Neural crest cell (in vitro differentiated cells): ENCODE measurements around the gene ACACA. TPM values are rescaled to one million over a fixed set of nuclear protein-coding genes. Genes with fewer than 3 reads are reported as not detected.

Experiments used
- DNase-seq: peaks from one replicate; pipeline ENCODE4 v3.0.0; 2021; ENCODE audit warnings: low read depth, mixed read lengths, low spot score
- H3K27ac Mint-ChIP-seq: one replicate; pipeline ENCODE4 v1.8.0; 2021; ENCODE audit warnings: mild to moderate bottlenecking, mixed read lengths; ENCODE audit not compliant: unreplicated experiment
- H3K27me3 Mint-ChIP-seq: 2 replicates; pipeline ENCODE4 v1.8.0; 2021; ENCODE audit warnings: low read depth, mild to moderate bottlenecking, mixed read lengths
- H3K36me3 Mint-ChIP-seq: 2 replicates; pipeline ENCODE4 v1.8.0; 2021; ENCODE audit warnings: low read depth, mild to moderate bottlenecking, mixed read lengths
- H3K4me1 Mint-ChIP-seq: 2 replicates; pipeline ENCODE4 v1.8.0; 2021; ENCODE audit warnings: mixed read lengths
- H3K4me3 Mint-ChIP-seq: one replicate; pipeline ENCODE4 v1.8.0; 2021; ENCODE audit warnings: mild to moderate bottlenecking, mixed read lengths
- H3K9me3 Mint-ChIP-seq: 2 replicates; pipeline ENCODE4 v1.8.0; 2021; ENCODE audit warnings: mixed read lengths
- total RNA-seq: library from RNA; stranded (reverse); gene quantifications from 2 replicates; pipeline ENCODE4 v1.2.1, GENCODE V29; 2021
- TF ChIP-seq, protein P1 (sequence below): fragments of 200-600 bp; sonication (generic); conservative IDR thresholded peaks from 2 replicates; pipeline ENCODE4 v1.5.0; 2021; ENCODE audit warnings: antibody characterized with exemption, mild to moderate bottlenecking

The ACACA gene
- total RNA-seq, 1 donor from 2014 or later, result 211 TPM

DNA sequence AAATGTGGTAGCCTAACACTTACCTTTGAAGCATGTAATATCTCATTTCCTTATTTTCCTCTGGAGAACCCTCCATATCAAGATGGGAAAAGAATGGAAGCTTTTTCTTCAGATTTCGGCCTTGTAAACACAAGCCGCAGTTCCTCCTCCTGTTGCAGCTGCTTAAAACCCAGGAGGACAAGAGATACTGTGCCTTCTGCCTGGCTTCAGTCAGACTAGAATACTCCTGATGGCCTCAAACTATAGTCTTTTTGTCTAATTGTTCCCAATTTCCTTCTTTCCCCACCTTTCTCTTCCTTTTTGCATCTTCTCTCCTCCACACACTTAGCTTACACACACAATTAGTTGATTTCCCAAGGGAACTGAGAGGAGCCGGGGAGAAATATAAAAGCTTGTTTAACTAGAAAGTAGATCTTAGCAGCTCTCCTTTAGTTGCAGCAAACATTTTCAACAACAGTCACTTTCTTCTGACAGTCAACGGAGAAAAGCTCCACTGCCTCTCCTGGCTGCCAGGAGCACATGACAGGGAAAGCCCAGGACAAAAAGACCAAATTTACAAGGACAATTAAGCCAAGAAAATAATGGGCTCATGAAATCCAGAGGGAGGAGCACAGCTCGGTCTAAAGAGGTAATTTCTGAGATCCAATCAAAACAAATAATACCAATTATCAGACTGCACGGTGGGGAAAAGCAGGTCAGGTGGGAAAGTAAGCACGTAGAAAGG, 107.2 kb downstream of the ACACA start:
- Mint-ChIP-seq H3K4me1 (peaks cover 37% of the 10 kb centered on the region), H3K27me3 (no peaks in the 10 kb centered on the region), H3K4me3 (no peak overlapping the region), H3K36me3 (peaks cover 3% of the 10 kb centered on the region), H3K27ac (peak overlapping the region; percentile 82), H3K9me3 (no peaks in the 10 kb centered on the region)
- no peak for DNase-seq
- TF ChIP-seq, protein P1, sequence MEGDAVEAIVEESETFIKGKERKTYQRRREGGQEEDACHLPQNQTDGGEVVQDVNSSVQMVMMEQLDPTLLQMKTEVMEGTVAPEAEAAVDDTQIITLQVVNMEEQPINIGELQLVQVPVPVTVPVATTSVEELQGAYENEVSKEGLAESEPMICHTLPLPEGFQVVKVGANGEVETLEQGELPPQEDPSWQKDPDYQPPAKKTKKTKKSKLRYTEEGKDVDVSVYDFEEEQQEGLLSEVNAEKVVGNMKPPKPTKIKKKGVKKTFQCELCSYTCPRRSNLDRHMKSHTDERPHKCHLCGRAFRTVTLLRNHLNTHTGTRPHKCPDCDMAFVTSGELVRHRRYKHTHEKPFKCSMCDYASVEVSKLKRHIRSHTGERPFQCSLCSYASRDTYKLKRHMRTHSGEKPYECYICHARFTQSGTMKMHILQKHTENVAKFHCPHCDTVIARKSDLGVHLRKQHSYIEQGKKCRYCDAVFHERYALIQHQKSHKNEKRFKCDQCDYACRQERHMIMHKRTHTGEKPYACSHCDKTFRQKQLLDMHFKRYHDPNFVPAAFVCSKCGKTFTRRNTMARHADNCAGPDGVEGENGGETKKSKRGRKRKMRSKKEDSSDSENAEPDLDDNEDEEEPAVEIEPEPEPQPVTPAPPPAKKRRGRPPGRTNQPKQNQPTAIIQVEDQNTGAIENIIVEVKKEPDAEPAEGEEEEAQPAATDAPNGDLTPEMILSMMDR, result no peak

DNA sequence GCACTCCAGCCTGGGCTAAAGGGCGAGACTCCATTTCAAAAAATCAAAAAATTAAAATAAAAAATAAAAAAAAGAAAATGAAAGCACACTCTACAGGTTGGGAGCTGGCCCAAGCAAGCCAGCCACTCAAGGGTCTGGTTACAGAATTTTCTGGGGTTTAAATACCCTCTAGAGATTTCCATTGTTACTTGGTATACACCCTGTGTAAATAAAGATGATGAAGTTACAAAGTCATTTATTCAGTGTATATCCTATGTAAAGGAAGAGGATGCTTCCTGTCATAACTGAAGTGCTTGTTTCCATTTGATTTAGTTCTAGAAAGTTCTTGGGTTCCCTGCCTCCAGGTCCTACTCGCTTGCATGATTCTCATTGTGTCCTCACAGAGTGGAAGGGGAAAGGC, 110.7 kb downstream of the ACACA start:
- Mint-ChIP-seq H3K9me3 (no peaks in the 10 kb centered on the region), H3K36me3 (no peaks in the 10 kb centered on the region), H3K27ac (no peak overlapping the region), H3K27me3 (no peaks in the 10 kb centered on the region), H3K4me1 (peaks cover 31% of the 10 kb centered on the region), H3K4me3 (no peak overlapping the region)
- no peak for DNase-seq
- TF ChIP-seq, protein P1, result no peak

DNA sequence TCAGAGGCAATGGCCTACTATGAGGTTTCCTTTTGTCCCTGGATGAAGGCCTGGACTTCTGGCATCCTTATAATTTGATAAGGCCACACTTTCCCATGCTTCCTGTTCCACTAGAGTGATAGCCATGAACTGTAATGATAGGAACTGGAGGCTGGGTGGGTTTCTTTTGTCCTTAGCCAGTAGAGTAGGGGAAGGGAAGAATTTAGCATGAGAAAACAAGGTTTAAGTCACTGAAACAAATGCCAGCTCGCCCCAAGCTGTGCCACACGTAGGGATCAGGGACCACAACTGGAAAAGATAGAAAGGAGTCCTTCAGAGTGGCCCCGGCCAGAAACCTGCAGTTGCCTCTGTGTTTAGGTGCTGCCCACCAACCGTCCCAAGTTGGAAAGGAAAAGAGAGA, 111.7 kb downstream of the ACACA start:
- no peaks in the 10 kb centered on the region for H3K36me3 Mint-ChIP-seq
- peaks cover 21% of the 10 kb centered on the region for H3K4me1 Mint-ChIP-seq
- peak overlapping the region; percentile 77 for H3K27ac Mint-ChIP-seq
- no peaks in the 10 kb centered on the region for H3K9me3 Mint-ChIP-seq
- no peak for DNase-seq
- H3K4me3 Mint-ChIP-seq, result no peak overlapping the region
- no peaks in the 10 kb centered on the region for H3K27me3 Mint-ChIP-seq
- TF ChIP-seq, protein P1, result no peak

DNA sequence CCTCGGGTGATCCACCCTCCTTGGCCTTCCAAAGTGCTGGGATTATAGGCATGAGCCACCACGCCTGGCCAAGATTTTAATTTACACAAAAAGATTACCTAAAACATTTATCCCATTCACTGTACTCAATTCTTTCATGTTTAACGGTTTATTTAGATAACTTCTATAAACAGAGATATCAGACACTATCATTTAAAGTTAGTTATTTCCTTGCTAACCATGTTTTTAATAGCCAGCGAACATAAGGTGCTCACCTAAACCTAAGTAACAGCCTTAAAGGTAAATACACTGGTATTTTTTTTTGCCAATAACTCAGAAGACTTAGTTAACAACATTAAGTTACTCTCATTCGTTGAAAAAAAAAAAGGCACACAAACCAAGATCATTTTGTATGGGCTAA, 112.9 kb downstream of the ACACA start:
- H3K4me1 Mint-ChIP-seq, result peaks cover 11% of the 10 kb centered on the region
- no peaks in the 10 kb centered on the region for H3K36me3 Mint-ChIP-seq
- H3K4me3 Mint-ChIP-seq, result no peak overlapping the region
- no peaks in the 10 kb centered on the region for H3K9me3 Mint-ChIP-seq
- DNase-seq, result no peak
- no peaks in the 10 kb centered on the region for H3K27me3 Mint-ChIP-seq
- TF ChIP-seq, protein P1, result no peak
- H3K27ac Mint-ChIP-seq, result peak overlapping the region; percentile 51

DNA sequence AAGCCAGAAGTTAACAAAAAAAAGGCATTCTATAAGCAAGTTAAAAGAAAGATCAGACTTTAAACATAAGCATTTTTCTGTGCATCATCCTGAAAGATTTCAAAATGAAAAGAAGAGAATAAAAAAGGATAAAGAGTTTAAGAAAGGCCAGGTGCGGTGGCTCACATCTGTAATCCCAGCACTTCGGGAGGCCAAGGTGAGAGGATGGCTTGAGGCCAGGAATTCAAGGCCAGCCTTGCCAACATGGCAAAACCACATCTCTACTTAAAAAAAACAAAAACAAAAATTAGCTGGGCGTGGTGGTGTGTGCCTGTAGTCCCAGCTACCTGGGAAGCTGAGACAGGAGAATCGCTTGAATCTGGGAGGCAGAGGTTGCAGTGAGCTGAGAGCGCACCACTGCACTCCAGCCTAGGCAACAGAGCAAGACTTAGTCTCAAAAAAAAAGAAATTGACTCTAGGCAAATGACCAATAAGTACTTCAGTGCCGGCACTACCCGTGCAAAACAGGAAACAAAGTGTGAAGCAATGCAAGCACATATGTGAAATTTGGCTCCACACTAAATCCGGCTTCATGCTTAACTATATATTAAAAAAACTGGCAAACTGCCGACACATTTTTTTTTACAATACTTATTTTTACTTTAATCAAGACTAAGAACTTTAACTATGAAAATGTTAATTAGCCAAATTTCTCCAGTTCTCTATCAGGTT, 114.1 kb downstream of the ACACA start:
- Mint-ChIP-seq H3K27me3 (no peaks in the 10 kb centered on the region), H3K9me3 (no peaks in the 10 kb centered on the region), H3K4me1 (peaks cover 16% of the 10 kb centered on the region), H3K4me3 (no peak overlapping the region), H3K36me3 (peaks cover 3% of the 10 kb centered on the region), H3K27ac (peak overlapping the region; percentile 19)
- no peak for DNase-seq
- TF ChIP-seq, protein P1, result no peak
